D721Med (cell line): ENCODE results near the gene B9D1.

Source experiments
- DNase-seq: peaks from one replicate; pipeline ENCODE4 v3.0.0; 2011; ENCODE audit warnings: low spot score; ENCODE audit not compliant: insufficient read length
- FAIRE-seq: peaks from 2 replicates; lab custom pipeline; 2011; peaks lifted over from hg19 to GRCh38; lab: Jason Lieb, UNC
- TF ChIP-seq, protein P1 (sequence below): IDR thresholded peaks from 2 replicates; pipeline ENCODE4 v1.5.1; 2012; ENCODE audit warnings: mild to moderate bottlenecking, control low read depth; ENCODE audit not compliant: insufficient read depth; ENCODE audit errors: missing control alignments

The B9D1 gene

GRCh38 chr17:19372439-19372838 lies 9.9 kb upstream of the B9D1 start:
- FAIRE-seq (no peak), DNase-seq (no peak)
- TF ChIP-seq, protein P1, sequence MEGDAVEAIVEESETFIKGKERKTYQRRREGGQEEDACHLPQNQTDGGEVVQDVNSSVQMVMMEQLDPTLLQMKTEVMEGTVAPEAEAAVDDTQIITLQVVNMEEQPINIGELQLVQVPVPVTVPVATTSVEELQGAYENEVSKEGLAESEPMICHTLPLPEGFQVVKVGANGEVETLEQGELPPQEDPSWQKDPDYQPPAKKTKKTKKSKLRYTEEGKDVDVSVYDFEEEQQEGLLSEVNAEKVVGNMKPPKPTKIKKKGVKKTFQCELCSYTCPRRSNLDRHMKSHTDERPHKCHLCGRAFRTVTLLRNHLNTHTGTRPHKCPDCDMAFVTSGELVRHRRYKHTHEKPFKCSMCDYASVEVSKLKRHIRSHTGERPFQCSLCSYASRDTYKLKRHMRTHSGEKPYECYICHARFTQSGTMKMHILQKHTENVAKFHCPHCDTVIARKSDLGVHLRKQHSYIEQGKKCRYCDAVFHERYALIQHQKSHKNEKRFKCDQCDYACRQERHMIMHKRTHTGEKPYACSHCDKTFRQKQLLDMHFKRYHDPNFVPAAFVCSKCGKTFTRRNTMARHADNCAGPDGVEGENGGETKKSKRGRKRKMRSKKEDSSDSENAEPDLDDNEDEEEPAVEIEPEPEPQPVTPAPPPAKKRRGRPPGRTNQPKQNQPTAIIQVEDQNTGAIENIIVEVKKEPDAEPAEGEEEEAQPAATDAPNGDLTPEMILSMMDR, result no peak

DNA sequence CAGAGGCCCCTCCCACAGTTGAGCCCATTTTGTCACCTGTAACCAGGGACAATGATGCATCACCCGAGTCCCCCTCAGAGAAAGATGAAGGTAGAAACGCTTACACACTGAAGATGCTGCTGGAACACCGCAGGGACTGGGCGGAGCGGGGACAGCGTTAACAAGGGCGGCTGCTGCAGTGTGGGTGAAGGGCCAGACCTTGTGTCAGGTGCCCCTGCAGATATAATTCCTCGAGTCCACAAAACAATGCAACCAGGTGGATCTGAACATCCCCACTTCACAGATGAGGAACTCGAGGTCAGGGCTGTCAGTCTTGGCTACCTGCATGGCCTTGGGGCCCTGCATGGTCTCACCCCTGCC lies 9.5 kb upstream of the B9D1 start:
- no peak for DNase-seq
- TF ChIP-seq, protein P1, result no peak
- no peak for FAIRE-seq

DNA sequence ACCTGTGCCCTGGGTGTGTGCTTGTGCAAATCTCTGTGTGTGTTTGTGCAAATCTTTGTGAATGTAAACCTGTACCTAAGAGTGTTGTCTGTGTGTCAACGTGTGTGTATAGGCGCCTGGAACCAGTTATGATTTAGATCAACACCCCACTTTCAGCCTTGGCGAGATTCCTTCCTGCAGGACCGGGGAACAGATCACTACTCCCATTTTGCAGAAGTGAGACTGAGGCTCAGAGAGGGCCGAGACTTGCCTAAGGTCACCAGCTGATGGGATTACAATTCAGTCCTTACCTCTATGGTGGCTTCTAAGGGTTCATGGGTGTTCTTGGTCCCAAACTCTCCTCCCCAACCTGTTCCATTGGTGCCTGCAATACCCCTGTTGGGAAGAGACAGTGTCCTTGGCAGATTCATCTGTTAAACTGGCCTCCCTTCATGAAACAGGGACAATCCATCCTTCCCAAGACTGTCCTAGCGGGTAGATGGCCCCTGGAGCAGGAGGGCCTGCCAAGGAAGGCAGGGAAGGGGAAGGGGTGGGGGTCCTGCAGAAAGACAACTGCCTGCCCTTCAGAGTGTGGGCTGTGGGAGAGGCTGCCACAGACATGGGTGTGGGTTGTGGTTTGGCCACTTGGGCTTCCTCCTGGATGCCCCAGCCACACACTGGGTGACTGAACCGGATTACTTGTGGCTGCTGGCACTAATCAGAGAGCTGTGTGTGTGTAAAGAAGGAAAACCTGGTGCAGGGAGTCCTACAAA lies 8.9 kb upstream of the B9D1 start:
- FAIRE-seq (no peak), DNase-seq (no peak)
- TF ChIP-seq, protein P1, result no peak

- FAIRE-seq (no peak), DNase-seq (no peak)
- TF ChIP-seq, protein P1, result no peak
These were observed 8.0 kb upstream of the B9D1 start for GRCh38 chr17:19370493-19370960.

GRCh38 chr17:19369846-19370492 lies 7.4 kb upstream of the B9D1 start:
- TF ChIP-seq, protein P1, result no peak
- no peak for DNase-seq
- FAIRE-seq, result no peak

DNA sequence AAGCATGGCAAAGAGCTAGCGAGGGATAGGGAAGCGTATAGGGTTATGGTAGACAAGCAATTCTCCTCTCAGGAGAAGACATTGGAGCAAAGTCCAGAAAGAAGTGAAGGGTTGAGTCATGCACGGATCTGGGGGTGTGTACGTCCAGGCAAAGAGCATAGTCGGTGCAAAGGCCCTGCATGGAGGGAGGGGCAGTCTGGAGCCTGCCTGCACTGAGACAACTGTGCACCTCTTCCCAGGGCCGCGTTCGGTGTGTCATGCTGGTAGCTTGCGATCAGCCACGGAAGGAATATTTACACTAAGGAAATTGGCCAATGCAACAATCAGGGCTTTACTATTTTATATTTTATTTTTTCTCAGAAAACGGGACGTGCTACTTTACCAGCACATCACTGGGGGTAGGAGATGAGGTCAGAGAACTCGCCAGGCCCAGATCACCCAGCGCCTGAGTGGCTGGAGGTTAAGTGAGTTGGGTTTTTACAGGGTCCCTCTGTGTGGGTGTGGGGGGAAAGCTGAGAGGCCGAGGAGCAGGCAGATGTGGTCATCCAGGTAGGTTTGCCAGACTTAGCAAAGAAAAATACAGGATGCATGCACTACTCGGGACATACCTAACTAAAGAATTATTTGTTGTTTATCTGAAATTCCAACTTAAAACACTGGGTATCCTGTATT lies 6.7 kb upstream of the B9D1 start:
- TF ChIP-seq, protein P1, result no peak
- no peak for FAIRE-seq
- no peak for DNase-seq
